ENCODE data around the gene BCAS1. TPM values are rescaled to one million over a fixed set of nuclear protein-coding genes. Genes with fewer than 3 reads are reported as not detected.

Gene BCAS1
- polyA plus RNA-seq, 1 of the 3 experiments (the other 2 are of a cell fraction): not detected

DNA sequence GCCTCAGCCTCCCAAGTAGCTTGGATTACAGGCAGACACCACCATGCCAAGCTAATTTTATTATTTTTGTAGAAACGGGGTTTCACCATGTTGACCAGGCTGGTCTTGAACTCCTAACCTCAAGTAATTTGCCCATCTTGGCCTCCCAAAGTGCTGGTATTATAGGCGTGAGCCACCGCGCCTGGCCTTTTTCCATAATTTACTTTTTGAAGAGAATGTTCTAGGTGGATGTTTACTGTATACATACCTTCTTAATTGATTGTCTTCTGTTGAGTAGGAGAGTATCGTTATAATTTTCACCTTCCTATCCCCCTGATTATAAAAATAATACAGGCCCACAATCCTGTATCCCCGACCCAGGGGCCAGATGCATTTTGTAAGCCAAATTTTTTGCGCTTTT is 174.4 kb downstream of the BCAS1 start (continued):
- TF ChIP-seq, protein P1, sequence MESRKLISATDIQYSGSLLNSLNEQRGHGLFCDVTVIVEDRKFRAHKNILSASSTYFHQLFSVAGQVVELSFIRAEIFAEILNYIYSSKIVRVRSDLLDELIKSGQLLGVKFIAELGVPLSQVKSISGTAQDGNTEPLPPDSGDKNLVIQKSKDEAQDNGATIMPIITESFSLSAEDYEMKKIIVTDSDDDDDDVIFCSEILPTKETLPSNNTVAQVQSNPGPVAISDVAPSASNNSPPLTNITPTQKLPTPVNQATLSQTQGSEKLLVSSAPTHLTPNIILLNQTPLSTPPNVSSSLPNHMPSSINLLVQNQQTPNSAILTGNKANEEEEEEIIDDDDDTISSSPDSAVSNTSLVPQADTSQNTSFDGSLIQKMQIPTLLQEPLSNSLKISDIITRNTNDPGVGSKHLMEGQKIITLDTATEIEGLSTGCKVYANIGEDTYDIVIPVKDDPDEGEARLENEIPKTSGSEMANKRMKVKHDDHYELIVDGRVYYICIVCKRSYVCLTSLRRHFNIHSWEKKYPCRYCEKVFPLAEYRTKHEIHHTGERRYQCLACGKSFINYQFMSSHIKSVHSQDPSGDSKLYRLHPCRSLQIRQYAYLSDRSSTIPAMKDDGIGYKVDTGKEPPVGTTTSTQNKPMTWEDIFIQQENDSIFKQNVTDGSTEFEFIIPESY (IDR thresholded peaks at IDR 0.05; ENCODE audit: borderline replicate concordance, low read depth): no peak
- TF ChIP-seq TCF12 (IDR thresholded peaks at IDR 0.05) (no peak), GABPA (IDR thresholded peaks at IDR 0.05; ENCODE audit: low read depth) (no peak), RCOR1 (IDR thresholded peaks at IDR 0.05; ENCODE audit: low read length) (no peak)
- TF ChIP-seq, protein P2, sequence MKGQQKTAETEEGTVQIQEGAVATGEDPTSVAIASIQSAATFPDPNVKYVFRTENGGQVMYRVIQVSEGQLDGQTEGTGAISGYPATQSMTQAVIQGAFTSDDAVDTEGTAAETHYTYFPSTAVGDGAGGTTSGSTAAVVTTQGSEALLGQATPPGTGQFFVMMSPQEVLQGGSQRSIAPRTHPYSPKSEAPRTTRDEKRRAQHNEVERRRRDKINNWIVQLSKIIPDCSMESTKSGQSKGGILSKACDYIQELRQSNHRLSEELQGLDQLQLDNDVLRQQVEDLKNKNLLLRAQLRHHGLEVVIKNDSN (IDR thresholded peaks at IDR 0.05; ENCODE audit: borderline replicate concordance, low read depth): no peak

DNA sequence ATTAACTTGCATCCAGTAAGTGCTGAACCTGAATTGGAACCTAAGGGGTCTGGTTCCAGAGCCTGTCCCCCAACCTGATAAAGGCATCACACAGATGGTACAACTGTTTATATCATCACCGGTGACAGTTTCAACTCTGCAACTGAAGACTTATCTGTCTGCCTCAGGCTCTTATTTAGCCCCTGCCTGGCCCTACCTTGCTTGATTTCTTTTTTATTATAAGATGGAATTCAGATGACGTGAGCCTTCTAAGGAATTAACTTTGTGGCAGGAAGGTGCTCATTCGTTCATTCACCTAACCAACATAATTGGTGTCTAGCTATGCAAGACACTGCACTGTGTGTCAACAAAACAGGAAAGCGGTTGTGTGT is 175.0 kb downstream of the BCAS1 start:
- Histone ChIP-seq H2AFZ (ENCODE audit: low read depth) (no peak overlapping the region), H3K27ac (ENCODE audit: low read depth in 2 of 2, low read length in 1 of 2) (no peak overlapping the region), H3K4me2 (no peak overlapping the region), H4K20me1 (ENCODE audit: insufficient read depth) (no peaks in the 10 kb centered on the region), H3F3A (replicated peaks; ENCODE audit: insufficient read depth) (peaks cover 30% of the 10 kb centered on the region), H3K9me2 (no peaks in the 10 kb centered on the region), H3K9ac (no peak overlapping the region), H3K79me2 (ENCODE audit: insufficient read depth) (no peaks in the 10 kb centered on the region), H3K4me3 (ENCODE audit: low read depth in 2 of 2, low read length in 1 of 2) (no peak overlapping the region), H3K27me3 (ENCODE audit: insufficient read depth) (no peaks in the 10 kb centered on the region), H3K4me1 (ENCODE audit: control insufficient read depth in 1 of 2, insufficient read depth in 2 of 2, low read depth in 1 of 2, low read length in 1 of 2) (peaks cover 19 to 20% of the 10 kb centered on the region in 2 experiments), H3K9me3 (no peaks in the 10 kb centered on the region), H3K36me3 (replicated peaks in 1 of 2; ENCODE audit: control insufficient read depth in 1 of 2, insufficient read depth in 2 of 2, low read length in 1 of 2) (no peaks in the 10 kb centered on the region)
- POLR2A ChIA-PET: interaction anchor here (0.6 kb wide), 1 partner anchor 311 kb away, joined by 4 read pairs; no protein-coding TSS in a partner anchor
- TF ChIP-seq SMC3 (IDR thresholded peaks at IDR 0.05; ENCODE audit: low read depth, low read length): no peak
- no peak for TF ChIP-seq MXI1 (IDR thresholded peaks at IDR 0.05; ENCODE audit: low read depth, low read length)
- no peak for TF ChIP-seq GABPA (IDR thresholded peaks at IDR 0.05; ENCODE audit: low read depth)
- CTCF ChIA-PET: interaction anchor here (0.6 kb wide), 1 partner anchor 16 kb away, joined by 3 read pairs; no protein-coding TSS in a partner anchor
- no peak for DNase-seq
- 92% methylated on average over 4 of the region's 4 CpGs for WGBS (ENCODE audit: low lambda C conversion rate)

DNA sequence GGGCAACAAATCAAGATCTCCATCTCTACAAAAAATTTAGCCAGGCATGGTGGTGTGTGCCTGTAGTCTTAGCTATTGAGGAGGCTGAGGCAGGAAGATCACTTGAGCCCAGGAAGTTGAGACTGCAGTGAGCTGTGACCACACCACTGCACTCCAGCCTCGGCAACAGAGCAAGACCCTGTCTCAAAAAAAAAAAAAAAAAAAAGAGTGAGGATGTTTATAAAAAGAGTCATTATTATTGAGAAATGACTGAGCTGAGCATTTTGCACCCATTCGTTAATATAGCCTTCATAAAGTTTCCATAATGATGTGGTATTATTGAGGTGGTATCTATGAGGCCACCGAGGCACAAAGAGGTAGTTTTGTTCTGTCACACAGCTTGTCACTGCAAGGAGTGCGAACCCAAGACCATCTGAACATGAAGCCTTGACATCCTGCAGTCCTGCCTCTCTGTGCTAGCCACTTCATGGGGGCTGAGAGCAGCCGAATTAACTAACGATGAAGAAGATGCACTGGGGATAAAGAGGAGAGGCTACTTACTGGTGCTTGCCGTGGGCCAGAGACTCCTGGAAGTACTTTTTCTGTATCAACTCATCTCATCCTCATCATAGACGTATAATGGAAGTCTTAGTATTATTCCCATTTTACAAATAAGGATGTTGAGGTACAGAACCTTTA is 175.5 kb downstream of the BCAS1 start:
- H3K27me3 ChIP-seq (ENCODE audit: insufficient read depth): no peaks in the 10 kb centered on the region
- H2AFZ ChIP-seq (ENCODE audit: low read depth): no peak overlapping the region
- POLR2A ChIA-PET: interaction anchor here (0.6 kb wide), 1 partner anchor 311 kb away, joined by 4 read pairs; no protein-coding TSS in a partner anchor
- no peak for TF ChIP-seq EP300 (IDR thresholded peaks at IDR 0.05; ENCODE audit: borderline replicate concordance in 1 of 2, low read depth in 1 of 2, low read length in 1 of 2)
- TF ChIP-seq NFIC (IDR thresholded peaks at IDR 0.05; ENCODE audit: borderline replicate concordance): no peak
- TF ChIP-seq, protein P3, sequence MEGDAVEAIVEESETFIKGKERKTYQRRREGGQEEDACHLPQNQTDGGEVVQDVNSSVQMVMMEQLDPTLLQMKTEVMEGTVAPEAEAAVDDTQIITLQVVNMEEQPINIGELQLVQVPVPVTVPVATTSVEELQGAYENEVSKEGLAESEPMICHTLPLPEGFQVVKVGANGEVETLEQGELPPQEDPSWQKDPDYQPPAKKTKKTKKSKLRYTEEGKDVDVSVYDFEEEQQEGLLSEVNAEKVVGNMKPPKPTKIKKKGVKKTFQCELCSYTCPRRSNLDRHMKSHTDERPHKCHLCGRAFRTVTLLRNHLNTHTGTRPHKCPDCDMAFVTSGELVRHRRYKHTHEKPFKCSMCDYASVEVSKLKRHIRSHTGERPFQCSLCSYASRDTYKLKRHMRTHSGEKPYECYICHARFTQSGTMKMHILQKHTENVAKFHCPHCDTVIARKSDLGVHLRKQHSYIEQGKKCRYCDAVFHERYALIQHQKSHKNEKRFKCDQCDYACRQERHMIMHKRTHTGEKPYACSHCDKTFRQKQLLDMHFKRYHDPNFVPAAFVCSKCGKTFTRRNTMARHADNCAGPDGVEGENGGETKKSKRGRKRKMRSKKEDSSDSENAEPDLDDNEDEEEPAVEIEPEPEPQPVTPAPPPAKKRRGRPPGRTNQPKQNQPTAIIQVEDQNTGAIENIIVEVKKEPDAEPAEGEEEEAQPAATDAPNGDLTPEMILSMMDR (IDR thresholded peaks at IDR 0.05): no peak
- TF ChIP-seq, protein P2 (IDR thresholded peaks at IDR 0.05; ENCODE audit: borderline replicate concordance, low read depth): no peak
- TF ChIP-seq, protein P1 (IDR thresholded peaks at IDR 0.05; ENCODE audit: borderline replicate concordance, low read depth): no peak
- no peak for TF ChIP-seq FOSL2 (IDR thresholded peaks at IDR 0.05; ENCODE audit: borderline replicate concordance, low read depth)
- TF ChIP-seq MEF2A (IDR thresholded peaks at IDR 0.05; ENCODE audit: borderline replicate concordance, low read depth): no peak
- TF ChIP-seq YY1 (IDR thresholded peaks at IDR 0.05; ENCODE audit: low read depth): no peak
- TF ChIP-seq ELF1 (IDR thresholded peaks at IDR 0.05): no peak
- no peaks in the 10 kb centered on the region for H3K36me3 ChIP-seq (replicated peaks in 1 of 2; ENCODE audit: control insufficient read depth in 1 of 2, insufficient read depth in 2 of 2, low read length in 1 of 2)
- H4K20me1 ChIP-seq (ENCODE audit: insufficient read depth): no peaks in the 10 kb centered on the region
- peak overlapping the region in 1 of 2 experiments; percentile 97; a peak in 1 of 4 replicates for H3K27ac ChIP-seq (ENCODE audit: low read depth in 2 of 2, low read length in 1 of 2)
- DNase-seq: no peak
- no peaks in the 10 kb centered on the region for H3K9me2 ChIP-seq
- CTCF ChIA-PET: interaction anchor here (1.1 kb wide), 1 partner anchor 22 kb away, joined by 3 read pairs; no protein-coding TSS in a partner anchor
- no peak overlapping the region for H3K4me3 ChIP-seq (ENCODE audit: low read depth in 2 of 2, low read length in 1 of 2)
- 94% methylated on average over 8 of the region's 8 CpGs for WGBS (ENCODE audit: low lambda C conversion rate)
- peaks cover 25% of the 10 kb centered on the region for H3F3A ChIP-seq (replicated peaks; ENCODE audit: insufficient read depth)
- H3K4me1 ChIP-seq (ENCODE audit: control insufficient read depth in 1 of 2, insufficient read depth in 2 of 2, low read depth in 1 of 2, low read length in 1 of 2): peaks cover 15 to 17% of the 10 kb centered on the region in 2 experiments
- H3K4me2 ChIP-seq: no peak overlapping the region
- H3K9me3 ChIP-seq: no peaks in the 10 kb centered on the region
- no peak overlapping the region for H3K9ac ChIP-seq
- H3K79me2 ChIP-seq (ENCODE audit: insufficient read depth): no peaks in the 10 kb centered on the region

Data from SK-N-SH (cell line).